ENCODE data around the gene RPL36AL.

- TF ChIP-seq CTCF (IDR thresholded peaks at IDR 0.05) (no peak), POLR2A (IDR thresholded peaks at IDR 0.05) (no peak)
Measured at GRCh38 chr14:49640540-49641417, 20.4 kb upstream of the RPL36AL start.

Measured in heart left ventricle (tissue), 13 donors.